Ectodermal cell (in vitro differentiated cells): ENCODE data around the gene LYRM9.

Experiments
- H3K27ac ChIP-seq: 2 replicates; pipeline ENCODE4 v1.7.0; 2013; ENCODE audit warnings: mild to moderate bottlenecking, low read depth, low read length; ENCODE audit not compliant: insufficient read depth, poor library complexity, severe bottlenecking
- H3K27me3 ChIP-seq: 2 replicates; pipeline ENCODE4 v1.7.0; 2013; ENCODE audit warnings: mild to moderate bottlenecking, low read length; ENCODE audit not compliant: insufficient read depth, control insufficient read depth, poor library complexity, severe bottlenecking
- H3K36me3 ChIP-seq: one replicate; pipeline ENCODE4 v1.7.0; 2013; ENCODE audit warnings: low read length; ENCODE audit not compliant: control insufficient read depth, insufficient read depth
- H3K4me1 ChIP-seq: one replicate; pipeline ENCODE4 v1.7.0; 2013; ENCODE audit warnings: low read length; ENCODE audit not compliant: control insufficient read depth, insufficient read depth
- H3K4me3 ChIP-seq: 2 replicates; pipeline ENCODE4 v1.7.0; 2013; ENCODE audit warnings: low read depth, low read length, control low read depth; ENCODE audit not compliant: insufficient read depth
- H3K9me3 ChIP-seq: 2 replicates; pipeline ENCODE4 v1.7.0; 2013; ENCODE audit warnings: mild to moderate bottlenecking, low read length, moderate library complexity; ENCODE audit not compliant: control insufficient read depth
- WGBS, 2 experiments: methylation state at CpG; one replicate each; pipeline ENCODE4 v1.1.7; 2013; ENCODE audit warnings: missing lambda C conversion rate in 2 of 2; 5-methylcytosine and 5-hydroxymethylcytosine counted together

The LYRM9 gene

DNA sequence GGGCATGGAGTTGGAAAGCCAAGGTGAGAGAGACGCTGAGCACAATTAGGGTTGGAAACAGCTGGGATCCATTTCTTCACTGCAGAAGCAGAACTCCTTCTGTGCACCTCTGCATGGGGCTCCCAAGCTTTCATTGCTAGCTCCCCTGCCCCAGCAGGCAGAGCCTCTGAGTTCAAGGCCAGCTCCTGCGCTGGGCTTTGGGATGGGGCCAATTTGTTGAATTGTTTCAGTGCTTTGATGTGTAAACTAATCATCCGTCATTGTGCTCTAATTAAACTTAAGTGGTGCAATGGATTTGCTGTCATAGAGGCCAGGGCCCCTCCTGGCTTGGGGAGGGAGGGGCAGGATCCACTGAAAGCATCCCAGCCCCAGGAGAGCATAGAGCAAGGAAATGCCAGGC, 13.5 kb upstream of the LYRM9 start:
- H3K27ac ChIP-seq, result no peak overlapping the region
- peaks cover 39% of the 10 kb centered on the region for H3K27me3 ChIP-seq
- WGBS, 2 experiments, result 55 to 59% methylated on average over 3 of the region's 3 CpGs
- no peak overlapping the region for H3K4me3 ChIP-seq
- H3K36me3 ChIP-seq, result no peaks in the 10 kb centered on the region
- peaks cover 11% of the 10 kb centered on the region for H3K4me1 ChIP-seq
- H3K9me3 ChIP-seq, result no peaks in the 10 kb centered on the region

GRCh38 chr17:27906226-27906580, 13.0 kb upstream of the LYRM9 start:
- no peaks in the 10 kb centered on the region for H3K9me3 ChIP-seq
- H3K36me3 ChIP-seq, result no peaks in the 10 kb centered on the region
- H3K4me1 ChIP-seq, result peaks cover 11% of the 10 kb centered on the region
- peaks cover 34% of the 10 kb centered on the region for H3K27me3 ChIP-seq
- no peak overlapping the region for H3K4me3 ChIP-seq
- no peak overlapping the region for H3K27ac ChIP-seq

DNA sequence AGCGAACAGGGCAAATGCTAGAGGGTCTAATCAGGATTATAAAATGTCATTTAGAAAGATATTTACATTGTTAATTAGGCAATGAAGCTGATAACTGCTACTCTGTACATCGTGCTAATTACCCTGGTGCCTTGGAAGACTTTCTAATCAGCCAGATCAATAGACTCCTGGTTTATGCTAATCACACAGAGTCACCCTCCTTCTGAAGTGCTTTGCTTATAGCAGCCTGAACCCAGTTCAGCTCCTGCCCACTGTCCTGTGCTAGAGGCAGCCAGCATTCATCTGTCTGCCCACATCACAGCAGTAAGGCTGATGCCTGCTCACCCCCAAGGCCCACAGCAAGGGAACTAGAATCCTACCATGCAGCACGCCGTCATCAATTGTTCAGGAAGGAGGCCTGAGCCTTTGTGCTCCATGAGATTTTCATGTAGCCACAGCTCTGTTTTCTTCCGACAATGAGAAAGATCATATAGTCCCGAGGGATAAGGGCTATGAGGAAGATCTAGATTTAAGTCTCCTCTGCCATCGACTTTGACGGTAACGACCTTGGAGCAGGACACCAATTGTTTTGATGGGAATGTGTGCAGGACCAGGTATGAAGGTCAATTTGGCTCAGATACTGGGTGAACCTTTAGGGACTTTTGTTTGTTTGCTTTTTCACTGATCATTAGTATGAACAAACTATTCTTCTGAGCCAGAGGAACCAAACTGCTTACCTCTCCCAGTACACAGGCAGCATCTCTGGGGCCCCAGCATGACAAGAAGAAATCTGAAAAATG, 12.5 kb upstream of the LYRM9 start:
- Histone ChIP-seq H3K4me1 (peaks cover 11% of the 10 kb centered on the region), H3K36me3 (no peaks in the 10 kb centered on the region), H3K4me3 (no peak overlapping the region), H3K27me3 (peaks cover 31% of the 10 kb centered on the region), H3K27ac (no peak overlapping the region), H3K9me3 (no peaks in the 10 kb centered on the region)
- WGBS, 2 experiments, result 82 to 85% methylated on average over 8 to 9 of the region's 9 CpGs

DNA sequence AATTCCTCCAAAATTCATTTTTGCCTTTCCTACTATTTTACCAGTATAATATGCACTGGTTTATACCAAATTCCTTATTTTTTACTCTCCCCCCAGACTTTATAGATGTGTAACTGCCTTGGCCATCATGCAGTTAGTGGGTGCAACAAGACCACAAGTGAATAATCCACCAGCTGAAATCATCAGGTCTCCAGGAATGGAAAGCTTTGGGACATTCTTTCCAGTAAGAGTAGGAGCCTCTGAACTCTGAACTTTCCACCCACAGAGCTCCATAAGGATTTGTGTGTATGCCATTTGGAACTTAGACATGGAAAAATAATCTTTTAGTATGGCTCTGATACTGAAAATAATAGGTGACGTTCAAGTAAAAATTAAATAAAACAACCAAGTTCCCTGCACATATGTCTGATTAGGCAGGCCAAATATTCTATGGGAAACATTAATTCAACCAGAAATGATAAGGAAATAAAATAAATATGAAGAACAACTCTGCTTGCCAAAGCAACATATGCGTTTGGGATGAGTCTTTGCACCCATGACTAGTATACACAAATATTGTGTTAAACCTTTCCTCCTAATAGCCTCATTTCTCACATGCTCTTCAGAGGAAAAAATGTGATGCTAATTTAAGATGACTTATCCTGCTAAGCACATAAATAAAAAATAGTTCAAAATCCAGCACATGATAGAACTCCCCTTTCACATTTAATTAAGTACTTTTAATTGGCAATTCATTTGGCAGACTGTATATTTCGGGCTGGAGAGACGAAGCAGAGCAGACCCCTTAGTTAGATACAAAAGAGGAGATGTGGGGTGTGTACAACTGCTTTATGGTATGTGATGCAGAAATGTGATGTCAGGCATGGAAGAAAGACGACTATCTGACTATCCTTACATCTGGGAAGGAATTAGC, 11.6 kb upstream of the LYRM9 start:
- no peak overlapping the region for H3K27ac ChIP-seq
- H3K36me3 ChIP-seq, result no peaks in the 10 kb centered on the region
- WGBS, 2 experiments, result 86 to 95% methylated on average over 3 to 4 of the region's 5 CpGs
- H3K4me3 ChIP-seq, result no peak overlapping the region
- peaks cover 11% of the 10 kb centered on the region for H3K4me1 ChIP-seq
- peaks cover 22% of the 10 kb centered on the region for H3K27me3 ChIP-seq
- H3K9me3 ChIP-seq, result no peaks in the 10 kb centered on the region

DNA sequence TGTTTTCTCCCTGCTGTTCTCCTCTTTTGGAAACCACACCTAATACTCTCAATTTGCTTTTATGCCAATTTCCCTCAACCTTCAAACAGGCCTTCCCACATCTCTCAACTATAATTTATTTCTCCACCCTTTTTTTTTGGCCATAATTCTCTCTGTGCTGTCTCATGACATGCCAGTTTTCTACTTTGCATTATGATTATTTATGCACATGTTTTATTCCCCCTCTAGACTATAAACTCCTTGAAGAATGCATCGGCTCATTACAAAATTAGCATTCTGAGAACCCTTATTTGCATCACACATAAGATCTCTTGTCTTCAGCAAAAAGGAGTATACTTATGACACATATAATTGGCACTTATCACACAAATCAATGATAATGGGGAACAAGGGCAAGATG, 10.9 kb upstream of the LYRM9 start:
- H3K27me3 ChIP-seq, result peaks cover 16% of the 10 kb centered on the region
- no peak overlapping the region for H3K4me3 ChIP-seq
- H3K4me1 ChIP-seq, result peaks cover 11% of the 10 kb centered on the region
- no peak overlapping the region for H3K27ac ChIP-seq
- WGBS, 2 experiments, result 87 to 94% methylated on average over 1 of the region's 1 CpG
- no peaks in the 10 kb centered on the region for H3K36me3 ChIP-seq
- H3K9me3 ChIP-seq, result no peaks in the 10 kb centered on the region

- H3K36me3 ChIP-seq, result no peaks in the 10 kb centered on the region
- H3K27ac ChIP-seq, result no peak overlapping the region
- no peak overlapping the region for H3K4me3 ChIP-seq
- H3K4me1 ChIP-seq, result no peaks in the 10 kb centered on the region
- WGBS, 2 experiments, result 89 to 96% methylated on average over 3 of the region's 3 CpGs
- H3K27me3 ChIP-seq, result no peaks in the 10 kb centered on the region
- H3K9me3 ChIP-seq, result no peaks in the 10 kb centered on the region
Observed at GRCh38 chr17:27899525-27899924, 6.4 kb upstream of the LYRM9 start.

DNA sequence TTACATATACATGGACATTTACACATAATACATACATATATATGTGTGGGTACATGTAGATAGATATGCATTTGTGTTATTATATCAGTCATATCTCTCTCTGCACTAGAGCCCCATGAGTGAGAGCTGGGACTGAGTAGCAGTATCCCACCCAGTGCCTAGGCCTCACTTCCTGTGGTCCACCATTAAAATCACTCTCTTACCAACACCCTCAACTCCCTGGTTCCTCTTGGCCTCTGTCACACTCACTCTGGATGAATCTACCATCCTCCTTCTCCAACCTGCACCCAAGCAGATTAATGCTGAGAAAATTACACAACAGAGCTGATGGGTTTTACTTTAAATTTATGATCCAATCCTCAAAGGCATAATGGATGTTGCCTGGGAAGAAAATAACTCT, 4.9 kb upstream of the LYRM9 start:
- H3K4me3 ChIP-seq, result no peak overlapping the region
- H3K9me3 ChIP-seq, result no peaks in the 10 kb centered on the region
- H3K4me1 ChIP-seq, result no peaks in the 10 kb centered on the region
- no peaks in the 10 kb centered on the region for H3K27me3 ChIP-seq
- H3K27ac ChIP-seq, result no peak overlapping the region
- H3K36me3 ChIP-seq, result no peaks in the 10 kb centered on the region

DNA sequence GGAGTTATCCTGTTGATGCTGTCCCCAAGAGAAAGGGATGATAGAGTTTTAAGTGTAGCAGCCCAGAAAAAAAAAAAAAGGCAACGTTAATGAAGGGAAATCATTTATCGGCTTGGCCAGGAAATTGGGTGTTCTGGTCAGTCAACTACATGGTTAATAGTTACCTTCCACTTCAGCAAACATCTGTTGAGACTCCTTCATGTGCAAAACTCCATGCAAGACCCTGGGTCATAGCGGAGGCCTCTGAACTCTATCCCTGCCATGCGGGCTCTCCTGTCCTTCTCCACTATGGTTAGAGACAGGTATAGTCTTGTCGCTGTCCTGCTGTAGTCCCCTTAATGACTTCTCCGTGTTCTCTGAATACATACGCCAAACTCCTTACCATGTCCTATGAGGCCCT, 3.5 kb upstream of the LYRM9 start:
- no peak overlapping the region for H3K4me3 ChIP-seq
- 87 to 92% methylated on average over 7 of the region's 7 CpGs for WGBS, 2 experiments
- H3K4me1 ChIP-seq, result peaks cover 2% of the 10 kb centered on the region

GRCh38 chr17:27895940-27896535, 2.9 kb upstream of the LYRM9 start:
- Histone ChIP-seq H3K4me1 (peaks cover 2% of the 10 kb centered on the region), H3K36me3 (no peaks in the 10 kb centered on the region), H3K27ac (no peak overlapping the region), H3K4me3 (no peak overlapping the region), H3K9me3 (no peaks in the 10 kb centered on the region), H3K27me3 (peaks cover 7% of the 10 kb centered on the region)
- 100% methylated on average over 1 of the region's 1 CpG for WGBS, 2 experiments

More for the DNA sequence above, 3.5 kb upstream of the LYRM9 start:
- H3K9me3 ChIP-seq, result no peaks in the 10 kb centered on the region
- H3K27ac ChIP-seq, result no peak overlapping the region
- no peaks in the 10 kb centered on the region for H3K36me3 ChIP-seq
- peaks cover 3% of the 10 kb centered on the region for H3K27me3 ChIP-seq
